Activated T-cell treated with anti-CD3 and anti-CD28 coated beads for 1 hour (primary cell): ENCODE data around the gene RCBTB2.

Source experiments
- DNase-seq: peaks from one replicate; pipeline ENCODE4 v3.0.0-alpha.2; 2020; ENCODE audit warnings: low read depth

Gene RCBTB2

DNA sequence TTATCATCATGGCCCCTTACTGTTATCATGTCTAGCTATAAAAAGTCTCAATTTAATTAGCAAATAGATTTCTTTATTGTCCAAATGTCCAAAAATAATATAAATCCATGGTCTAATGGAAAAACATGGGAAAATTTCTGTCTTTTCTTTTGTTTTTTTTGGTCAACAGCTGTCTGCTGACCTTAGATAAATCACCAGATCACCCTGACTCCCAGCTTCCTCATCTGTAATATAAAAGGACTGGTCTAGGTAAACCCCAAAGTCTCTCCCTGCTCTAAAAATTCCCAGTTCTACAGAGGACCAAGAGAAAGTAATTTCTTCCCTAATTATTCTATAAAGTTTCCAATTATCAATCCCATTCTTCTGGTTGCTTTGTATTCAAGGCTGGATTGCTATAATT is 30.7 kb upstream of the RCBTB2 start:
- DNase-seq = no peak

DNA sequence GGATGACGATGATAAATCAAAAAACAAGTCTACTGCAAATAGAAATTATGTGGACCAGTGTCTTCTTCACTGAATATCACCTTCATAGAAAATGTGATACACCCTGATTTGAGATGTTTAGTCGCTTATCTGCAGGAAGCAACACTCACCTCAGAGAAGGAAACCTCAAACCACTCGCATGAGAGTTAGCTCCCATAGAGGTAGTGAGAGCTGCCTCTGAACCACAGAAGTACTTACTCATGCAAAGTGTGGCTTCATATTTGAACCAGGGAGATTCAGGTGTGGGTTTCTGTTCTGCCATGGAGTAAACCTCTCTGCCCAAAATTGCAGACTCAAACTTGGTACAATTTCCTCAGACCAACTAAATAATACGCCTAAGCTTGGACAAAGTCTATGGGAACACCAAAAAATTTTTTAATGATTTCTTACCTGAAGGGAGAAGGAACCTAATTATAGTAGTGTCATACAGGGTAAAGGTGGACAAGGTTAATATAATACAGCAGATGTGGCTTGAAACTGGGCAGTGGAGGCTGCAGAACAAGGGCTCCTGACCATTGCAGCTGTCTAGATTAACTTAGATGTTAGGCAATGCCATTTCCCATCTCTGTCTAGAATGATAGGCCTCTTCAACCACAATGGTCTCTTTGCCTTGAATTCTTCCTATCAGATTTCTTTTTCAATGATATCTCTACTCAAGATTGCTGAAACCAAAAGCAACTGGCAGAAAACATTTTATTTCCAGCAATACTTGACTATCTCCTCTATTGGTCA is 29.6 kb upstream of the RCBTB2 start:
- peak; percentile 20 for DNase-seq

DNA sequence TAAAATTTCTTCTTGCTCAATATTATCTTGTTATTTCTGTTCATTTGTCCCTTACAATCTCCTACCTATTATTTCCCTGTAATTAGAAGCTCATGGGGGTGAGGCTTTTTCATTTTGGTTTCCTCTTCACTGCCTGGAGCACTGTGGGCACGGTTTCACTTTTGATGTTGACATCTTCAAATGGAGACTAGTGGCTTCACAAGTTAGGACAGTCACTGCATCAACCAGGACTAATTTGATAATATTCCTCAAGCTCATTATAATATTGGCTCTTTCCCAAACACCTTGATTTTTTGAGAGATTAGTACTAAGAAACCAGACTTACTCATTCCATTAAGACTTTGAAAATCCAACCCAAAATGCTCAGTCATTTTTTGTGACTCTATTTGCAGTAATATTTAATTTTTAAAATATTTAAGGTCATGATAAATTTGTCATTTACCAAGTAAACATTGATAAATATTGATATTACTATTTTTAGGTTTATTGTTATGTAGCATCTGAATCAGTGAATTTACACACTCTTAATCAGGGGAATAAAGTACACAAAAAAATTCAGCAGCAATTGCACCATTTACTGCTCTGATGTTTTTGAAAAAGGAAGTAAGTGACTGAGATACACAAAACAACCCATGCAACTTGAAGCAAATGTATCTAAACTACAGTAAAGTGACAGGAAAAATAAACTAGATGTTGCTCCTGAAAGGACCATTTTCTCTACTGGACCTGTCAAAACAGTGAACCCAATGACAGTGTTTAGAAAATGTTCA is 28.8 kb upstream of the RCBTB2 start:
- no peak for DNase-seq

DNA sequence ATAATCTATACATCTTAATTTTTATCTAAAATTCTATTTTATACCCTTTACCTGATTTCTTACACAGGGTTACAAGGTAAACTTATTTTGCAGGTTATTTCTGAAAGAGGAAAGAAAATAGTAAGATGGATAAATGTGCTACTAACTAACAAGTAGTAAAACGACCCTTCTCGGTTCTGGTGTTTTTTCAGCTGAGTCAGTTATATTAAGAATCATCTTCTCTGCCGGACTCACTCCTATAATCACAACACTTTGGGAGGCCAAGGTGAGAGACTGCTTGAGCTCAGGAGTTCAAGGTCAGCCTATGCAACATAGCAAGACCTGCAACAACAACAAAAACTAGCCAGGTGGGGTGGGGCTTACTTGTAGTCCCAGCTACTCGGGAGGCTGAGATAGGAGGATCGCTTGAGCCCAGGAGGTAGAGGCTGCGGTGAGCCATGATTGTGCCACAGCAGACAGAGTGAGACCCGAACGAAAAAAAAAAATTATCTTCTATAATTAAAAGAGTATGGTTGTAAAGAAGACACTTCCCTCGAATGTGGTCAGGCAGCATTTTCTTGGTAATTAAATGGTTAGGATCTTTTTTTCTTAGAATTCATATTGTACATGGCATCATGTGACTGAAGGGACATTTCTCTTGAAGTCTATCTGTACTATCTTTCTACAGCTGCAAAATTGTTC is 27.9 kb upstream of the RCBTB2 start:
- DNase-seq = no peak

DNA sequence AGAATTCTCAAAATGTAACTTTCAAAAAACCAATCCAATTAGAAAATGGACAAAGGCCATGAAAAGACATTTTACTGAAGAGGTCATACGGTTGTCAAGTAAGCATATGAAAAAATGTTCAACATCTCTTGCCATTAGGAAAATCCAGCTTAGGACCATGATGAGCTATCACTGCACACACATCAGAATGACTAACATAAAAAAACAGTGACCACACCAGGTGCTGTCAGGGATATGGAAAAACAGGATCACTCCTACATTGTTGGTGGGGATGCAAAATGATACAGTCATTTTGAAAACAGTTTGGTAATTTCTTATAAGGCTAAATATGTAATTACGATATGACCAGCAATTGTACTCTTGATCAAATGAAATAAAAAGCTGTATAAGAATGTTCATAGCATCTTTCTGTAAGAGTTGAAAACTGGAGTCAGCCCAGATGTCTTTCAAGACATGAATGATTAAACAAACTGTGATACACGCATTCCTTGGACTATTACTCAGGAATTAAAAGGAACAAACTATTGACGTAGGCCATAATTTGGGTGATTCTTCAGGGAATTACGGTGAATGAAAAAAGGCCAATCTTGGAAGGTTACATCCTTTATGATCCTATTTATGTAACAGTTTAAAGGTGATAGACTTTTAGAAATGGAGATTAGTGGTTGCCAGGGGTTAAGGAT is 26.9 kb upstream of the RCBTB2 start:
- no peak for DNase-seq

DNA sequence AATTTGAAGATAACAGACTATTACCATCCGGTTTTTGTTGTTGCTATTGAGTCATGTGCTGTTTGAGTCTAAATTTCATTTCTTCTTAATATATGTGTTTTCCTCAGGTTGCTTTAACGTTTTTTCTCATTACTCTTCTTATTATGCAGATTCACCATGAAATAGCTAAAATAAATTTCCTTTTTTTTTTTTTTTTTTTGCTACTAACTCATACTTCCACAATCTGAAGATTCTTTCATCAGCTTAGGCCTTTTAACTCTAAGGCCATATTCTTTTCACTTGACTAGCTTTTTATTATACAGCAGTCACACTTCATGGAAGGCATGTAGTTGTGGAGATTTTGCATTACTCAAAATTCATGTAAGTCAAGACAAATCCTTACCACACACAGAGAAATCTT is 23.9 kb upstream of the RCBTB2 start:
- no peak for DNase-seq

DNA sequence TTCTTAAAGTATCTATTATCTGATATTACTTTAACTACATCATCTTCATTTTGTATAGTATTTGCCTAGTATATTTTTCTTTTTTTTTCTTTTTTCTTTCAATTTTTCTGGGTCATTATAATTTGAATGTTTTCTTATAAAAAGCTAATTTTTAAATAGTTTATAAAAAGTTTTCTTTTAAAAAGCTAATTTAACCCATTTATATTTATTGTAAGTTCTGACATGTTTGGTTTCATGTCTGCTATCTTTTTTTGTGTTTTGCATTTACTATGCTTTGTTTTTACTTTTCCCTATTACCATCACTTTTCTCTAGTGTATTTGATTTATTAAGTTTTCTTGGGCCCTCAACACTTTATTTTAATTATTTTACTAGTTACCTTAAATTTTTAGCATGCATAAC is 22.6 kb upstream of the RCBTB2 start:
- no peak for DNase-seq

DNA sequence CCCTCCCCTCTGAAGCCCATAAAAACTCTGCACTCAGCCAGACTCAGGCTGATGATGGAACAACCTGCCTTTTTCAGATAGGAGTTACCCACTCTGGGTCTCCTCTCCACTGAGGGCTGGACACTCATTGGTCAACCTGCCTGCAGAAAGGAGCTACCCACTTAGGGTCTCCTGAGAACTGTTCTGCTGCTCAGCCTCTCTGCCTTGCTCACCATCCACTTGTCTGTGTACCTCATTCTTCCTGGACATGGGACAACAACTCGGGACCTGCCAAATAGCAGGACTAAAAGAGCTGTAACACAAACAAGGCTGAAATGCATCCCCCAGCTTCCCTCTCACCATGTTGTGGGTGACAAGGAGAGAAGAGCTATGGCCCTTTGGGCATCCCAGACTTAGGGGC is 18.4 kb upstream of the RCBTB2 start:
- DNase-seq = no peak

DNA sequence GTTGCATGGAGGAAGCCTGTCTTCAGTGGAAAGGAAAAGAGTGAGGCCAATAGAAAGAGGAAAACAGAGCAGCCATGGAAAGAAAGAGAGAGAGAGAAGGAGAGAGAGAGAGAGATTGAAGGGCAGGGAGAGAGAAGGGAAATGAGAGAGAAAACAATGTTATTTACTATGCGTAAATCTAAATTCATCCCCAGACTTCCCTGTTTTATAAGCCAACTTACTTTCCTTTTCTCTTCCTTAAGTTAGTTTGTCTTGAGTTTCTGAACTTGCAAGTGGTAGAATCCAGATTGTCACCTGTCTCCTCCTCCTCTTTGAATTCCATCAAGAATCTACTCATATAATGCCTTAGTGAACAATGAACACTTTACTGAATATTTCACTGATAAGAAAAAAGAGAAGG is 16.8 kb upstream of the RCBTB2 start:
- no peak for DNase-seq

DNA sequence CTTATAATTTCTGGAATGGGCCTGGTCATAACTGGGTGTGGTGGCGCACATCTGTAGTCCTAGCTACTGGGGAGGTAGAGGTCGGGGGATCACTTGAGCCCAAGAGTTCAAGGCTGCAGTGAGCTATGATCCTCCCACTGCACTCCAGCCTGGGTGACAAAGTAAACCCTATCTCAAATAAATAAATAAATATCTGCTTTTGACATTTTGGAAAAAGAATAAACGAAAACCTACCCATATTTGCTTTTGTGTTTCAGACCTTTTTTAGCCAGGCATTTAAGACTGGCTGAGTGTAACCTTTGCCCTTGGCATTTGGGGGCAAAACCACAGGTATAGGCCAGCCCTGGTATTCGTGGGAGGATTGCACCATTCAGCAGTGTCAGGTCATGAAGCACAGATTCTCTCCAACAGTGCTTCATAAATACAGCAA is 14.8 kb upstream of the RCBTB2 start:
- DNase-seq = no peak

DNA sequence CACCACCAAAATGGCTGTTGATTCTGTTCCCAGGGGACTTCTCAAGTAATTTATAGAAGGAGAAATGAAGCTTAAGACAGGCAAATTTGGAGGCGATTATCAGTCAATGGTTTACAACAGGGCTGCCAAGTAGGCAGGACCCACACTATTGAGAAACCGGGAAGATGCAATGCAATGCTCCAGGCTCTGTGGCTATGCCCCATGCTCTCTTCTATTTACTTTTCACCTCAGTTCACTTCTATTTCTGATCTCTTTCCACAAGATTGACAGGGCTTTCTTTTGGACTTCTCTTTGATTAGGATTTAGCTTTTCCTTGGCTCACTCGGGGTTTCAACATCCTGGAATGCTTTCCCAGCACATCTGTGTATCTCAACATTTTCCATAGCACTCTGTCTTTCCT is 12.7 kb upstream of the RCBTB2 start:
- DNase-seq = no peak

DNA sequence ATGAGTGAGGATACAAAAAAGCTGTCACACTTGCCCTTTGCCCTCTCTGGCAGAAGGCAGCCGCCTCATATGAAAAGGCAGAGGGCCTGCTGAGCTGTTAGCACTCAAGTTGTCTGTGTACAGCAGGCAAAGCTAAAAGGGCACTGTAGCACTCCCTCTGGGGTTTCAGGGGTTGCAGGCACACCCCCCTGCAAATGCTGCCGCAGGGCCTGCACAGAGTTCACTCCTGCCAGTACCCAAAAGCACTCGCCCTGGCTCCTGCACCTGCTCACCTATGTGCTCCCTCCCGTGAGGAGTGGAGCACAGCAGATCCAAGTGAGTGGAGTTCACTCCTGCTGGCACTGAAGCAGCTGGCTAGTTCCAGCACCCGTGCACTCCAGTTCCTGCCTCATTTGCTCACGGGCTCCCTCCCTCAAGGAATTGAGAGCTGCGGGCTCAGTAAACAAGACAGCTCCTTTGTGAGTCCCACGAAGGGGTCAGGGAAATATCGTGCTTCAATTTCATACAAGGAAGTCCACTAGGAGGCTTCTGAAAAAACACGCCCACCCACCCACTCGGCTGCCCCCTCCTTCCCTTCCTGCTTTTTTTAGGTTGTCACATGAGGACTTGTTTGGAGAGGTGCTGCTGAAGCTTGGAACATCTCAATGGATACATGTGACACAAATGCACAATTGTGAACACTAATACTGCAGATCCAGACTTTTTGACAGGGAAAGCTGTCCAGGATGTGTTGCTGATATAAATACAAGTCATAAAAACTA is 9.9 kb upstream of the RCBTB2 start:
- no peak for DNase-seq

DNA sequence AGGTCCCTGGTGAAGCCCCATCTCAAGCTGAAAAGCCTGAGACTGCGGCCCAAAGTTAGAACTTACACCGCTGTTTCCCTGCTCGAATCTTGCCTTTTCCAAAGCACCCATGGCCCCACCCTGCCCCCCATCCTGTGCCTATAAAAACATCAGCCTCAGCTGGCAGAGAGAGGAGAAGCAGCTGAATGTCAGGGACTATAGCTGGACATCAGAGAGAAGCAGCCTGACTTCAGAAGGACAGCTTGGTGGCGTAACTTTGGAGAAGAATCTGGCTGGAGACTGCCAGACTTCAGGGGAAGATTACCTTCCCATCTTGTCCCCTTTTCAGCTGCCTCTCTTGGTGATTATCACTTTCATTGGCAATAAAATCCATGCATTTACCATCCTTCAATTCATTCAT is 9.3 kb upstream of the RCBTB2 start:
- no peak for DNase-seq

DNA sequence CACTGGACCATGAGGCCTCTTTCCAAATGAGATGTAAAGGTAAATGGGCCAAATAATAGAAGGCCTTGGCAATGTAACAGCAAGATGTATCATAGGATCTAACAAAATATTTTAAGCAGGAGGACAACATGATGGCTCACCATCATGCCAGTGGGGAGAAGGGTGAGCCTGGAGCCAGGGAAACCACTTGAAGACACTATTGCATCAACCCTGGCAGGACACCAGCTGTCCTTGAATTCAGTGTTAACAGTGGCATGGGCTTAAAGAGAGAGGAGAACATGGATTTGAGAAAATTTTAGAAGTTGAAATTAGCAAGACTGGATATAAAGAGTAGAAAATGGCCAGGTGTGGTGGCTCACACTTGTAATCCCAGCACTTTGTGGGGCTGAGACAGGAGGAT is 6.7 kb upstream of the RCBTB2 start:
- DNase-seq = no peak

DNA sequence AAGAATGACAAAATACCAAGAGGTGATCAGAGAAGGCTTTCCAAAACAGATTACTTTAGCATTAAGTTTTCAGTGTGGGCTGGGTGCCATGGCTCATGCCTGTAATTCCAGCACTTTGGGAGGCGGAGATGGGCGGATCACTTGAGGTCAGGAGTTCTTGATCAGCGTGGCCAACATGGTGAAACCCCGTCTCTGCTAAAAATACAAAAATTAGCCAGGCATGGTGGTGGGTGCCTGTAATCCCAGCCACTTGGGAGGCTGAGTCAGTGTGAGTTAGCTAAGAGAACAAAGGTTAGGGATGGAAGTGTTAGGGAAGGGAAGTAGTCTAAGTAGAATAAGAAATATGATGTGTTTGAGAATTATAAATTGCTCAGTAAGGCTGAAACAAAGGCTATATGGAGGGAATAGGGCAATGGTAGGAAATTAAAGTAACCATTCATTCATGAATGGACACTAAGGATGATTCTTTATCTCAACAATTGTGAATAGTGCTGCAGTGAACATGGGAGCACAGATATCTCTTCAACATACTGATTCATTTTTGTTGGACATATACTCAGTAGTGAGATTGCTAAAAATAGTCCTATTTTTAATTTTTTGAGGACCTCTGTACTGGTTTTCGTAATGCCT is 3.9 kb upstream of the RCBTB2 start:
- DNase-seq = no peak

DNA sequence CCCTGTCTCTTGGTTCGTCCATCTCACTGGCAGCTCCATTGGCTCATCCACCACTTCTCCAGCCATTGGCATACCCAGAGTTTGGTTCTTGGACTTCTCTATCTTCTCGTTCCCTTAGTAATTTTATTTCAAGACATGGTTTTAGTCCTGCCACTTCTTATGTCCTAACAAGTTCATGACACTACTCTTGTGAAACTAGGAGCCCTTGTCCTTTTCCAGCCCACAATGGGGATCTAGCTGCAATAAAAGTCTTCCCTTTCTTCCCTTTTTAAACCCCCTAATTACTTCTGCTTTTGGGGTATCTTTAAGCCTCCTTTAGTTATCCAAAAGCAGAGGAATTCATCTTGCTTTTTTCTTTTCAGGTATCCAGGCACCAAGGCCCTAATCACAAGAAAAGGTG is 2.9 kb upstream of the RCBTB2 start:
- no peak for DNase-seq

DNA sequence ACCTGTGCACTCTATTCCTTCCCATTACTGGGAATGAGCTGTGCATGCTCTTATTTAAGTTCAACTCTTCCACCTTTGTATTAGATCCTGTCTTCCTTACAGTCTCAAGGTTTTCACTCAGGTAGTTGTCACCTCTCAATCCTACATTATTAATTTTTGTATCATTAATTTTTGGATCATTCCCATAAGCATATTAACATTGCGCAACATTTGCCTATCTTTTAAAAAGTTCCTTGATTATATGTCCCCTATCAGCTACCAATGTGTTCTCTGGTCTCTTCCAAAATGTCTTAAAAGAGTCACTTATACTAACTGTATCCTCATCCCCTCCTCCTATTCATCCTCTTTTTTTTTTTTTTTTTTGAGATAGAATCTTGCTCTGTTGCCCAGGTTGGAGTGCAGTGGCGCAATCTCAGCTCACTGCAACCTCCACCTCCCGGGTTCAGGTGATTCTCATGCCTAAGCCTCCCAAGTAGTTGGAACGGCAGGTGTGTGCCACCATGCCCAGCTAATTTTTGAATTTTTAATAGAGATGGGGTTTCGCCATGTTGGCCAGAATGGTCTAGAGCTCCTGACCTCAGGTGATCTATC is 2.1 kb upstream of the RCBTB2 start:
- no peak for DNase-seq

DNA sequence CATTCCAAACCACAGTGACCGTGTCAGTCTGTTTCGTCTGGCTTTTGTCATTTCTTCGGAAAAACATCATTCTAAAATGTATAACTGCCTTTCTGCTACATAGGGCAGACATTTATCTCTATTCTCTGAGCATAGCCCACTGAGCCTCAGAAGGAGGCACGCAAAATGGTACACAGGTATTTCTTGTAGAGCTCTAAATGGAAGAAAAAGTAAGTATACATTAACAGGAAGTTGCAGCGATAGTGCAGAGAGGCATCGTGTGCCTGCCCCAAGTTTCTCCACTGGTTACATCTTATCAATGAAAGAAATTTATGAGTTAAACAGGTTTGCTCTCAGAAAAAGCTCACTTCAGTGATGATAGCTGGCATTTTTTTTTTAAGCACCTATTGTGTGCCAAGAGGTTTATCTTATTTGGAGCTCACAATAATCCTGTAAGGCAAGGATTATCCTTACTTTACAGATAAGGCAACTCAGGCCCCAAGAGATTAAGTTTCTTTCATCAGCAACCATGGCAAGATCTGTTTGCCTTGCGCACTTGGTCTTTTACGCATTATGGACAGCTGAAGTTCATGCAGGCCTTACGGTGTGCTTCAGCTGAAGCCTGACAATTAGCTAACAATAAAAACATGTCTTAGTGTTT is 1.2 kb upstream of the RCBTB2 start:
- no peak for DNase-seq

DNA sequence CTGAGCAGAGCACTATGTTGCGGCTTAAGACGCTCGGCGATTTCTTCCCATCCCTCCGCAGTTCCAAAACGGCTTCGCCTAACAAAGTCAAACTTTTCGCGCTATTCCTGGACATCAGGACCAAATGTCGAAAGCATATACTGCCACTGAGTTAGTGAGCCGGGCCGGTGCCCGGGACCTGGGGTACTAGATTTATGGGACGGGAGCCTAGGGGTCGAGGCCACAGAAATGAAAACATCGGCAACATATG is 699 bp downstream of the RCBTB2 start:
- DNase-seq = no peak

DNA sequence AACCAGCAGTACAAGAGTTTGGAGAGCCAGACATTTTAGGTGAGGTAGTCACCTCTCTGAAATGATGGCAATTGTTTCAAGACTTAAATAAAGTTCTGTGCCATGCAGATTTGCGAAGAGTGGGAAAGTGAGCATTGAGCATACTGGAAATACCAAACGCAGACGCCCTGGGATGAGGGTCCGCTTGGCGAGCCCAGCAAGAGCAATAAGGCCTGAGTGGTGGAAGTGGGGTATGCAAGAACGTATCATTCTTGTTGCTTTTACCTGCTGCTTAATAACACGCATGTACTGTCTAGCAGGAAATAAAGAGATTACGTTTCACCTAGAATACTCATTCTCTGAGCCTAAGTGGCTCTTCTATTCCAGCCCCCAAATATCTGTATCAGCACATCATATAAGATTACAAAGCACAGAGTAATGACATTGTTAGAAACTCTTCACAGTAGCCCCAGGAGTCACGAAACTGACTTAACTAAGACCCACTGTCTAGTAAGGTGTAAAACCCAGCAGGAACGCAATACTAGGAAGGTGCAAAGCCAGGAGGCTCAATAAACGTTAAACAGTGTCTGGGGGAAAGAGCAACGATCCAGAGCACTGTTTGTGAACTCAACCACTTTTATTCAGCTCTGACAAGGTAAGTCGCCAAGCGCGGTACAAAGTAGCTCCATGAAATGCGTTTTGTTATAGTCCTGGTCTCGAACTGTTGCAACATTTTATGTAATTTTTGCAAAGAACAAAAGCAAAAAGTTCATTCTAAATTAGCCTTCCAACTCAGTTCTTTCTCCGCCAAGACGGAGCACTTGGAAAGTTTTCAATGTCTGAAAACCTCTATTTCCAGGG is 1.2 kb downstream of the RCBTB2 start:
- no peak for DNase-seq
